ENCODE measurements around the gene HTRA3.

GRCh38 chr4:8279321-8280157, 10.0 kb downstream of the HTRA3 start:
- no peak for TF ChIP-seq CTCF (IDR thresholded peaks at IDR 0.05 in 8 of 11, conservative IDR thresholded peaks at IDR 0.05 in 3 of 11)
- no peak for TF ChIP-seq POLR2AphosphoS5 (IDR thresholded peaks at IDR 0.05)
- no peak for TF ChIP-seq POLR2A (IDR thresholded peaks at IDR 0.05)
